A549 (cell line): ENCODE data around the gene ZNF526. TPM values are rescaled to one million over a fixed set of nuclear protein-coding genes. Genes with fewer than 3 reads are reported as not detected.

Experiments used
- ATAC-seq, 2 experiments: fragments of 200-7000 bp in 1 of 2; fragments of >200 bp in 1 of 2; cut with Nextera tagmentation in 1 of 2; cut with Tn5 transposase in 1 of 2; 3 replicates each; pipeline versions ENCODE4 v1.8.0 to v1.9.1; 2018 to 2020; ENCODE audit warnings: mild to moderate bottlenecking in 1 of 2, moderate library complexity in 1 of 2
- CTCF ChIA-PET: fragments of 300-600 bp; sonication (Branson Sonifier 250); formaldehyde crosslinking; extraction: SDS; loops from one replicate; lab custom pipeline; 2021; ENCODE audit warnings: antibody characterized with exemption, inconsistent platforms; lab: Yijun Ruan, JAX
- POLR2A ChIA-PET: fragments of 350-600 bp; formaldehyde crosslinking; extraction: SDS; loops from one replicate; lab custom pipeline; 2021; ENCODE audit warnings: antibody characterized with exemption, inconsistent platforms; lab: Yijun Ruan, JAX
- DNase-seq, 2 experiments: peaks; one replicate each; pipeline versions ENCODE4 v3.0.0 to v3.0.0-alpha.2; 2011 to 2016; ENCODE audit warnings: low read depth in 1 of 2, low spot score in 1 of 2
- FAIRE-seq: peaks from 2 replicates; lab custom pipeline; 2011; peaks lifted over from hg19 to GRCh38; lab: Jason Lieb, UNC
- H3K27ac ChIP-seq, 2 experiments: fragments of >200 bp; sonication (Bioruptor Twin); formaldehyde crosslinking; 3 replicates each; pipeline ENCODE4 v1.5.1; 2016 to 2017
- H3K4me1 ChIP-seq: fragments of >200 bp; sonication (Bioruptor Twin); formaldehyde crosslinking; 3 replicates; pipeline ENCODE4 v1.6.1; 2016
- H3K4me2 ChIP-seq: fragments of >200 bp; sonication (Bioruptor Twin); formaldehyde crosslinking; 3 replicates; pipeline ENCODE4 v1.6.1; 2016
- H3K4me3 ChIP-seq: fragments of >200 bp; sonication (Bioruptor Twin); formaldehyde crosslinking; 3 replicates; pipeline ENCODE4 v1.5.1; 2016
- H3K9me3 ChIP-seq: fragments of >200 bp; sonication (Bioruptor Twin); formaldehyde crosslinking; 3 replicates; pipeline ENCODE4 v1.6.1; 2016
- CHD2 ChIP-seq: fragments of 150-350 bp; IDR thresholded peaks from 2 replicates; pipeline ENCODE4 v1.6.1; 2014; ENCODE audit warnings: low read length; ENCODE audit not compliant: partially characterized antibody
- E2F6 ChIP-seq: IDR thresholded peaks from 2 replicates; pipeline ENCODE4 v1.6.1; 2012; ENCODE audit warnings: low read depth, borderline replicate concordance
- EHF ChIP-seq: fragments of 250-450 bp; sonication (Bioruptor Pico); IDR thresholded peaks from 2 replicates; pipeline ENCODE4 v1.5.0; 2020; ENCODE audit warnings: mild to moderate bottlenecking
- HEYL ChIP-seq: fragments of 250-450 bp; sonication (Bioruptor Pico); IDR thresholded peaks from 2 replicates; pipeline ENCODE4 v1.8.0; 2021; ENCODE audit warnings: mild to moderate bottlenecking, moderate library complexity
- HOXB5 ChIP-seq: fragments of 250-450 bp; sonication (Bioruptor Pico); IDR thresholded peaks from 2 replicates; pipeline ENCODE4 v1.5.0; 2020; ENCODE audit warnings: mild to moderate bottlenecking, moderate library complexity
- MAZ ChIP-seq: fragments of 150-350 bp; IDR thresholded peaks from 2 replicates; pipeline ENCODE4 v1.6.1; 2014; ENCODE audit warnings: antibody characterized with exemption, low read depth, low read length, borderline replicate concordance
- NR3C1 ChIP-seq: fragments of >200 bp; sonication (Bioruptor Twin); formaldehyde crosslinking; IDR thresholded peaks from 3 replicates; pipeline ENCODE4 v1.6.1; 2017
- POLR2A ChIP-seq: IDR thresholded peaks from 2 replicates; pipeline ENCODE4 v1.6.1; 2012; ENCODE audit warnings: mild to moderate bottlenecking, low read length
- POLR2AphosphoS2 ChIP-seq: conservative IDR thresholded peaks from 2 replicates; pipeline ENCODE4 v1.6.1; 2012; ENCODE audit warnings: low read length, improper control_type of control experiment, inconsistent platforms
- RAD21 ChIP-seq, 2 experiments: fragments of >200 bp in 1 of 2; sonication (Bioruptor Twin) in 1 of 2; formaldehyde crosslinking in 1 of 2; IDR thresholded peaks in 1 of 2; conservative IDR thresholded peaks in 1 of 2; 2 replicates in 1 of 2; 3 replicates in 1 of 2; pipeline ENCODE4 v1.6.1; 2012 to 2018; ENCODE audit warnings: inconsistent platforms in 1 of 2
- RFX5 ChIP-seq: fragments of 450-650 bp; IDR thresholded peaks from 2 replicates; pipeline ENCODE4 v1.7.1; 2014; ENCODE audit warnings: antibody characterized with exemption, mild to moderate bottlenecking, moderate library complexity
- TP53 ChIP-seq: fragments of 250-450 bp; sonication (Bioruptor Pico); IDR thresholded peaks from 2 replicates; pipeline ENCODE4 v1.5.0; 2021; ENCODE audit warnings: mild to moderate bottlenecking, moderate library complexity
- USF2 ChIP-seq: fragments of 450-650 bp; IDR thresholded peaks from 2 replicates; pipeline ENCODE4 v1.6.1; 2014; ENCODE audit warnings: antibody characterized with exemption
- ZFP36 ChIP-seq: fragments of 450-650 bp; IDR thresholded peaks from 2 replicates; pipeline ENCODE4 v1.6.1; 2014; ENCODE audit warnings: borderline replicate concordance; ENCODE audit not compliant: partially characterized antibody
- ZSCAN20 ChIP-seq: fragments of 250-450 bp; sonication (Bioruptor Pico); IDR thresholded peaks from 2 replicates; pipeline ENCODE4 v1.8.0; 2022; ENCODE audit warnings: mild to moderate bottlenecking, moderate library complexity
- WGBS: methylation state at CpG from one replicate; pipeline ENCODE4 v1.1.6; 2017; ENCODE audit errors: missing lambda C conversion rate; 5-methylcytosine and 5-hydroxymethylcytosine counted together
- polyA plus RNA-seq, 4 experiments: library from polyadenylated mRNA; depleted of rRNA in 3 of 4; stranded (reverse); fragments of >200 nt; fragmentation: RNase III in 1 of 4; extraction: RNeasy Plus Mini Kit Qiagen cat#74134 plus additional on column Dnase treatment in 1 of 4; gene quantifications; 2 replicates in 3 of 4; 3 replicates in 1 of 4; pipeline ENCODE4 v1.2.3, GENCODE V29; 2011 to 2017
- TF ChIP-seq, protein P1 (sequence below): fragments of >200 bp; sonication (Bioruptor Twin); formaldehyde crosslinking; IDR thresholded peaks from 3 replicates; pipeline ENCODE4 v1.5.1; 2016
- TF ChIP-seq, protein P2 (sequence below): fragments of 150-350 bp; IDR thresholded peaks from 2 replicates; pipeline ENCODE4 v1.6.1; 2014; ENCODE audit warnings: low read depth, mild to moderate bottlenecking, low read length

ZNF526 gene
- polyA plus RNA-seq, 2 of the 4 experiments (the other 2 are of a cell fraction) = 7.1 to 12.9 TPM

GRCh38 chr19:42197375-42197817 is 22.7 kb upstream of the ZNF526 start:
- no peak overlapping the region for H3K27ac ChIP-seq
- no peak for FAIRE-seq
- no peak for DNase-seq
- ATAC-seq = peak in 1 of 2 experiments; percentile 9; a peak in 1 of 6 replicates
- peaks cover 2% of the 10 kb centered on the region for H3K4me1 ChIP-seq
- no peak for TF ChIP-seq TP53 (CRISPR knock-in tag)
- TF ChIP-seq, all 56 proteins: peak for 0
- 69% methylated on average over 5 of the region's 5 CpGs for whole genome bisulfite sequencing
- Histone ChIP-seq H3K4me3 (no peak overlapping the region), H3K4me2 (no peak overlapping the region), H3K9me3 (peaks cover 7% of the 10 kb centered on the region)
- CTCF ChIA-PET = interaction anchor here (0.7 to 13.0 kb wide), 7 partner anchors 9 to 114 kb away, joined by 3 to 136 read pairs (median 7); no protein-coding TSS in a partner anchor
- POLR2A ChIA-PET = no interaction called here

- WGBS = 90% methylated on average over 7 of the region's 7 CpGs
Measured at GRCh38 chr19:42198676-42199439, 21.3 kb upstream of the ZNF526 start.

DNA sequence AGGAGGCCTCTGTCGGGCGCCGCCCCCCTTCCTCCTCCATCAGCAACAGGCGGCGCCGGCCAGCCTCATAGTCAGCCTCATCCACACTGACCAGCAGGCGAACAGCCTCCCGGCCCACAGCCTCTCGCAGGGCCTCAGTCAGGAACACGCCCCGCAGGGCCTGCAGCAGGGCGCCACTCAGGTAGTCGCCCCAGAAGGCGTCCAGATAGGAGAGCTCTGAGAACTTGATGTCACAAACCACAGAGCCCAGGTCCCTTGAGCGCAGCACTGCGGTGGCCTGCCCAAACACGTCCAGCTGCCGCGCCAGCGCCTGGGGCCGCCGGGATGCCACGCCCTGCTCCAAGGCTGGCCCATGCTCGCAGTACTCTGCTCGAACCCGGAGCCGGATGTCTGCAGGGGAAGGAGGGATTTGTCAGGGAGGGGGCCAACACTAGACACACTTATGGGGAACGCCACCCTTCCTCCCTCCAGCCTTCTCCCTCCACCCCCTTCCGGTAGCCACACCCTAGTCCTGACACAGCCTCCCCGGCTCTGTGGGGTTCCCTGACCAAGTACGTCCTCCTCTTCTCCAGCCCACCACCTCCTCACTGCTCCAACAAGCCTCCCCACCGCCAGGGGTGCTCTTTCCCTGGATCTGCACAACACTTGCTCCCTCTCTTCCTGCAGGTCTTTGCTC is 20.5 kb upstream of the ZNF526 start:
- DNase-seq = no peak
- peak in 1 of 2 experiments; percentile 35; a peak in 3 of 6 replicates for ATAC-seq
- no peak overlapping the region for H3K4me3 ChIP-seq
- ChIA-PET CTCF (interaction anchor here (0.6 to 13.0 kb wide), 6 partner anchors 16 to 123 kb away, joined by 3 to 136 read pairs (median 11); partner anchors contain the start of gene POU2F2), POLR2A (no interaction called here)
- no peak for TF ChIP-seq HEYL (CRISPR knock-in tag)
- TF ChIP-seq POLR2AphosphoS2 = no peak
- TF ChIP-seq HOXB5 (CRISPR knock-in tag) = no peak
- no peak for TF ChIP-seq NR3C1
- TF ChIP-seq RAD21 (conservative IDR thresholded peaks at IDR 0.05 in 1 of 2, IDR thresholded peaks at IDR 0.05 in 1 of 2) = no peak
- no peaks in the 10 kb centered on the region for H3K9me3 ChIP-seq
- no peaks in the 10 kb centered on the region for H3K4me1 ChIP-seq
- H3K4me2 ChIP-seq = no peak overlapping the region
- WGBS = 94% methylated on average over 32 of the region's 32 CpGs
- peak overlapping the region in 1 of 2 experiments; percentile 9; a peak in 1 of 6 replicates for H3K27ac ChIP-seq
- FAIRE-seq = no peak

More at GRCh38 chr19:42198676-42199439, 21.3 kb upstream of the ZNF526 start:
- H3K9me3 ChIP-seq = no peaks in the 10 kb centered on the region; the same call in 2 of the 3 replicates
- H3K4me1 ChIP-seq = no peaks in the 10 kb centered on the region
- H3K4me3 ChIP-seq = no peak overlapping the region
- CTCF ChIA-PET = interaction anchor here (0.6 to 13.0 kb wide), 10 partner anchors 15 to 122 kb away, joined by 3 to 136 read pairs (median 3); partner anchors contain the start of gene POU2F2
- no peak for DNase-seq
- no peak for FAIRE-seq
- H3K27ac ChIP-seq = no peak overlapping the region
- H3K4me2 ChIP-seq = no peak overlapping the region
- ATAC-seq = no peak; a peak in 1 of 6 replicates
- TF ChIP-seq USF2 = 0 out of 2 replicates have a peak, but pooled peaks have one; percentile 15
- TF ChIP-seq POLR2A = no peak
- POLR2A ChIA-PET = no interaction called here

DNA sequence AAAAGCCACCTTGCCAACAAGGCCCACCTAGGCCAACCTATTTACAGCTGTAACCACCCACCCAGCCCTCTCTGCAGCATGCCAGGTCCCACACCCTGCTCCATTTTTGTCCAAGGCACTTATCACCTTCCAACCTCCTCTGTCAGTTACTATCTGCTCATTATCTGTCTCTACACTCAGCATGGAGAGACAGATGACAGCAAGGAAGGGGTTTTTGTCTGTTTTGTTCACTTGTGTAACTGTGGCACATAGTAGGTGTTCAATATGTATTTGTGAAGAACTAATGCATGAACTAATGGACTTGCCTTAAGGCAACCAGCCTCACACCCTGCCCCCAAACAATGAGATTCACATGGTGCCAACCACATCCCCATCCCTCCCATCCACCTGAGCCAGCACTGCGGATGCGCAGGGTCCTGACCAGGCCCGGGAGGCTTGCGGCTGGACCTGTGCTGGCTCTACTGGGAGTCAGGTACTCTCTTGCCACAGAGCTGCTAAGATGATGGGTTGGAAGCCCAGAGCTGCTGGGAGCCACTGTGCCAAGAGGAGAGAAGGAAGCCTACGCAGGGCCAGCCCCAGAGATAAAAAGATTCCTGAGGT is 19.9 kb upstream of the ZNF526 start:
- 79% methylated on average over 5 of the region's 5 CpGs for WGBS
- no peaks in the 10 kb centered on the region for H3K9me3 ChIP-seq
- no peak for DNase-seq
- no peaks in the 10 kb centered on the region for H3K4me1 ChIP-seq
- ChIA-PET POLR2A (no interaction called here), CTCF (interaction anchor here (0.7 to 13.0 kb wide), 7 partner anchors 15 to 220 kb away, joined by 3 to 136 read pairs (median 13); partner anchors contain the start of gene POU2F2)
- FAIRE-seq = peak; percentile 43
- no peak overlapping the region for H3K4me2 ChIP-seq
- TF ChIP-seq, protein P1, sequence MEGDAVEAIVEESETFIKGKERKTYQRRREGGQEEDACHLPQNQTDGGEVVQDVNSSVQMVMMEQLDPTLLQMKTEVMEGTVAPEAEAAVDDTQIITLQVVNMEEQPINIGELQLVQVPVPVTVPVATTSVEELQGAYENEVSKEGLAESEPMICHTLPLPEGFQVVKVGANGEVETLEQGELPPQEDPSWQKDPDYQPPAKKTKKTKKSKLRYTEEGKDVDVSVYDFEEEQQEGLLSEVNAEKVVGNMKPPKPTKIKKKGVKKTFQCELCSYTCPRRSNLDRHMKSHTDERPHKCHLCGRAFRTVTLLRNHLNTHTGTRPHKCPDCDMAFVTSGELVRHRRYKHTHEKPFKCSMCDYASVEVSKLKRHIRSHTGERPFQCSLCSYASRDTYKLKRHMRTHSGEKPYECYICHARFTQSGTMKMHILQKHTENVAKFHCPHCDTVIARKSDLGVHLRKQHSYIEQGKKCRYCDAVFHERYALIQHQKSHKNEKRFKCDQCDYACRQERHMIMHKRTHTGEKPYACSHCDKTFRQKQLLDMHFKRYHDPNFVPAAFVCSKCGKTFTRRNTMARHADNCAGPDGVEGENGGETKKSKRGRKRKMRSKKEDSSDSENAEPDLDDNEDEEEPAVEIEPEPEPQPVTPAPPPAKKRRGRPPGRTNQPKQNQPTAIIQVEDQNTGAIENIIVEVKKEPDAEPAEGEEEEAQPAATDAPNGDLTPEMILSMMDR = no peak
- TF ChIP-seq ZSCAN20 = no peak
- TF ChIP-seq CHD2 = no peak
- no peak for TF ChIP-seq E2F6
- TF ChIP-seq ZFP36 = no peak
- no peak for TF ChIP-seq MAZ
- TF ChIP-seq, protein P2, sequence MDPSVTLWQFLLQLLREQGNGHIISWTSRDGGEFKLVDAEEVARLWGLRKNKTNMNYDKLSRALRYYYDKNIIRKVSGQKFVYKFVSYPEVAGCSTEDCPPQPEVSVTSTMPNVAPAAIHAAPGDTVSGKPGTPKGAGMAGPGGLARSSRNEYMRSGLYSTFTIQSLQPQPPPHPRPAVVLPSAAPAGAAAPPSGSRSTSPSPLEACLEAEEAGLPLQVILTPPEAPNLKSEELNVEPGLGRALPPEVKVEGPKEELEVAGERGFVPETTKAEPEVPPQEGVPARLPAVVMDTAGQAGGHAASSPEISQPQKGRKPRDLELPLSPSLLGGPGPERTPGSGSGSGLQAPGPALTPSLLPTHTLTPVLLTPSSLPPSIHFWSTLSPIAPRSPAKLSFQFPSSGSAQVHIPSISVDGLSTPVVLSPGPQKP = no peak
- TF ChIP-seq RFX5 = no peak
- no peak for TF ChIP-seq EHF (CRISPR knock-in tag)
- TF ChIP-seq TP53 (CRISPR knock-in tag) = no peak
- no peak for ATAC-seq
- H3K4me3 ChIP-seq = no peak overlapping the region
- H3K27ac ChIP-seq = 0 out of 6 replicates have a peak overlapping the region, but pooled peaks of 1 of the 2 experiments have one; percentile 9
